Loucy (cell line): ENCODE data around the gene RNF212B.

ENCODE experiments used
- H2AFZ ChIP-seq: fragments of 200-600 bp; sonication (generic); 2 replicates; pipeline ENCODE4 v1.6.0; 2016; ENCODE audit warnings: antibody characterized with exemption, mild to moderate bottlenecking, low read length, moderate library complexity
- H3F3A ChIP-seq: fragments of 200-600 bp; 2 replicates; pipeline ENCODE4 v1.6.0; 2016; ENCODE audit warnings: antibody characterized with exemption, low read depth, mild to moderate bottlenecking
- H3K27me3 ChIP-seq: fragments of 200-600 bp; sonication (generic); 2 replicates; pipeline ENCODE4 v1.6.1; 2014; ENCODE audit warnings: low read length, mild to moderate bottlenecking; ENCODE audit not compliant: insufficient read depth, poor library complexity, severe bottlenecking
- H3K36me3 ChIP-seq: fragments of 200-600 bp; sonication (generic); 2 replicates; pipeline ENCODE4 v1.6.1; 2016; ENCODE audit warnings: low read length; ENCODE audit not compliant: insufficient read depth
- H3K4me1 ChIP-seq: fragments of 200-600 bp; sonication (generic); 2 replicates; pipeline ENCODE4 v1.5.1; 2014; ENCODE audit warnings: low read length, mild to moderate bottlenecking; ENCODE audit not compliant: insufficient read depth, poor library complexity, severe bottlenecking
- H3K4me2 ChIP-seq: fragments of 200-600 bp; sonication (generic); 2 replicates; pipeline ENCODE4 v1.6.0; 2014; ENCODE audit warnings: antibody characterized with exemption, low read length, low read depth, mild to moderate bottlenecking; ENCODE audit not compliant: poor library complexity, severe bottlenecking
- H3K4me3 ChIP-seq: fragments of 200-600 bp; sonication (generic); 2 replicates; pipeline ENCODE4 v1.5.1; 2014; ENCODE audit warnings: low read length, mild to moderate bottlenecking, mixed read lengths; ENCODE audit not compliant: poor library complexity, severe bottlenecking
- H3K79me2 ChIP-seq: fragments of 200-600 bp; sonication (generic); 2 replicates; pipeline ENCODE4 v1.6.1; 2014; ENCODE audit warnings: low read length; ENCODE audit not compliant: insufficient read depth
- H3K9ac ChIP-seq: fragments of 200-600 bp; sonication (generic); 2 replicates; pipeline ENCODE4 v1.6.0; 2014; ENCODE audit warnings: mild to moderate bottlenecking, low read depth, low read length, moderate library complexity; ENCODE audit not compliant: poor library complexity, severe bottlenecking
- H3K9me2 ChIP-seq: fragments of 200-600 bp; sonication (generic); replicated peaks from 2 replicates; pipeline ENCODE4 v1.6.1; 2016; ENCODE audit warnings: low read depth, low read length, mixed read lengths
- H3K9me3 ChIP-seq: fragments of 200-600 bp; sonication (generic); 2 replicates; pipeline ENCODE4 v1.6.1; 2014; ENCODE audit warnings: mild to moderate bottlenecking, antibody characterized with exemption, low read length, low read depth; ENCODE audit not compliant: insufficient read depth
- H4K20me1 ChIP-seq: fragments of 200-600 bp; sonication (generic); 2 replicates; pipeline ENCODE4 v1.6.0; 2014; ENCODE audit warnings: antibody characterized with exemption, low read length, mild to moderate bottlenecking; ENCODE audit not compliant: insufficient read depth, poor library complexity, severe bottlenecking
- EZH2phosphoT487 ChIP-seq: fragments of 200-600 bp; IDR thresholded peaks from 2 replicates; pipeline ENCODE4 v1.6.1; 2018; ENCODE audit warnings: antibody characterized with exemption, mild to moderate bottlenecking, moderate library complexity, borderline replicate concordance
- TF ChIP-seq, protein P1 (sequence below): fragments of 200-600 bp; sonication (generic); conservative IDR thresholded peaks from 2 replicates; pipeline ENCODE4 v1.5.1; 2014; ENCODE audit warnings: mild to moderate bottlenecking, antibody characterized with exemption, low read length

Gene RNF212B

DNA sequence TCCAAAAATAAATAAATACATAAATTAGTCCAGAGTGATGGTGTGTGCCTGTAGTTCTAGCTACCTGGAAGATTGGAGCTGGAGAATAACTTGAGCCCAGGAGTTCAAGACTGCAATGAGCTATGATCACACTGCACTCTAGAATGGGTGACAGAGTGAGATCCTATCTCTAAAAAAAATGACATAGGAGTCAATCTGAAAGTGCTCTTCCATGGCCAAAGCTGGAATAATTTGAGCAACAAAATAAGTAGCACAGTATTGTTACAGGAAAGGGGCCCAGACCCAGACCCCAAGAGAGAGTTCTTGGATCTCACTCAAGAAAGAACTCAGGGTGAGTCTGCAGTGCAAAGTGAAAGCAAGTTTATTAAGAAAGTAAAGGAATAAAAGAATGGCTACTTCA is 29.4 kb upstream of the RNF212B start:
- no peaks in the 10 kb centered on the region for H3K27me3 ChIP-seq
- no peak overlapping the region for H3K4me2 ChIP-seq
- H3K9me2 ChIP-seq, result no peaks in the 10 kb centered on the region
- no peaks in the 10 kb centered on the region for H3K4me1 ChIP-seq
- no peaks in the 10 kb centered on the region for H3K9me3 ChIP-seq
- H3K36me3 ChIP-seq, result no peaks in the 10 kb centered on the region
- H3K79me2 ChIP-seq, result no peaks in the 10 kb centered on the region
- H2AFZ ChIP-seq, result no peak overlapping the region
- H3K4me3 ChIP-seq, result no peak overlapping the region
- no peak for TF ChIP-seq EZH2phosphoT487
- TF ChIP-seq, protein P1, sequence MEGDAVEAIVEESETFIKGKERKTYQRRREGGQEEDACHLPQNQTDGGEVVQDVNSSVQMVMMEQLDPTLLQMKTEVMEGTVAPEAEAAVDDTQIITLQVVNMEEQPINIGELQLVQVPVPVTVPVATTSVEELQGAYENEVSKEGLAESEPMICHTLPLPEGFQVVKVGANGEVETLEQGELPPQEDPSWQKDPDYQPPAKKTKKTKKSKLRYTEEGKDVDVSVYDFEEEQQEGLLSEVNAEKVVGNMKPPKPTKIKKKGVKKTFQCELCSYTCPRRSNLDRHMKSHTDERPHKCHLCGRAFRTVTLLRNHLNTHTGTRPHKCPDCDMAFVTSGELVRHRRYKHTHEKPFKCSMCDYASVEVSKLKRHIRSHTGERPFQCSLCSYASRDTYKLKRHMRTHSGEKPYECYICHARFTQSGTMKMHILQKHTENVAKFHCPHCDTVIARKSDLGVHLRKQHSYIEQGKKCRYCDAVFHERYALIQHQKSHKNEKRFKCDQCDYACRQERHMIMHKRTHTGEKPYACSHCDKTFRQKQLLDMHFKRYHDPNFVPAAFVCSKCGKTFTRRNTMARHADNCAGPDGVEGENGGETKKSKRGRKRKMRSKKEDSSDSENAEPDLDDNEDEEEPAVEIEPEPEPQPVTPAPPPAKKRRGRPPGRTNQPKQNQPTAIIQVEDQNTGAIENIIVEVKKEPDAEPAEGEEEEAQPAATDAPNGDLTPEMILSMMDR, result no peak
- H3K9ac ChIP-seq, result no peak overlapping the region
- no peaks in the 10 kb centered on the region for H4K20me1 ChIP-seq
- no peaks in the 10 kb centered on the region for H3F3A ChIP-seq

DNA sequence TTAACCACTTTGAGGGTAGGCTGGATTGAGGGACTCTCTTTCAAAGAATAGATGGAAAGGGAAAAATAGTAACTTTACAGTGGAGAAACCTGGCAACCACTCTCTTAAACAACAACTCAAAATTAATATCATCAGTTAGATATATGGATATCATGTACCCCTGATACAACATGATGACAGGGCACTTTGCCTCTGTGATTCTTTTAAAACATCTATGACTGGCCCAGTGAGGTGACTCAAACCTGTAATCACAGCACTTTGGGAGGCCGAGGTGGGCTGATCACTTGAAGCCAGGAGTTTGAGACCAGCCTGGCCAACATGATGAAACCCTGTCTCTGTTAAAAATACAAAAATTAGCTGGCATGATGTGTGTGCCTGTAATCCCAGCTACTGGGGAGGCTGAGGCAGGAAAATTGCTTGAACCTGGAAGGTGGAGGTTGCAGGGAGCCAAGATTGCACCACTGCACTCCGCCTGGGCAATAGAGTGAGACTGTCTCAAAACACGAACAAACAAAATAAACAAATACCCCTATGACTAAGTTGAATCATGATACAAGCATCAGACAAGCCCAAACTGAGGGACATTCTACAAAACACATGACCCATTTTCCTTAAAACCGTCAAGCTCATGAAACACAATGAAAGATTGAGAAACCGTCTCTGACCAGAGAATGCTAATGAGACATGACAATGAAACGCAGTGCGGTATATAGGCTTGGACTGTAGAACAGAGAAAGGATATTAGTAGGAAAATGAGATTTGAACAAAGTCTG is 27.9 kb upstream of the RNF212B start:
- Histone ChIP-seq H3K79me2 (no peaks in the 10 kb centered on the region), H3K27me3 (no peaks in the 10 kb centered on the region), H3K9me3 (no peaks in the 10 kb centered on the region), H3K4me3 (no peak overlapping the region), H3K9me2 (no peaks in the 10 kb centered on the region), H3F3A (no peaks in the 10 kb centered on the region), H3K9ac (no peak overlapping the region), H2AFZ (no peak overlapping the region), H3K36me3 (no peaks in the 10 kb centered on the region), H3K4me1 (no peaks in the 10 kb centered on the region), H4K20me1 (no peaks in the 10 kb centered on the region), H3K4me2 (no peak overlapping the region)
- no peak for TF ChIP-seq EZH2phosphoT487

DNA sequence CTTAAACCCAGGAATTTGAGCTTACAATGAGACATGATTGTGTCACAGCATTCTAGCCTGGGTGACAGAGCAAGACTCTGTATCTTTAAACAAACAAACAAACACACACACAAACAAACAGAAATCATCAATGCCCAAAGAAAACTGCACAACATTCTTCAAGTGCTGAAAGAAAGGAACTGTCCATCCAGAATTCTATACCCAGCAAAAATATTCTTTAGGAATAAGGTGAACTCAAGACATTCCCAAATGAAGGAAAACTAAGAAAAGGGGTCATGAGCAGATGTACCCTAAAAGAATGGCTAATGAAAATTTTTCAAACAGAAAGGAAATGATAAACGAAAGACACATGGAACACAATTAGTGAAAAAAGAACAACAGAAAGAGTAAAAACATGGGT is 22.3 kb upstream of the RNF212B start:
- Histone ChIP-seq H3K9ac (no peak overlapping the region), H3K36me3 (no peaks in the 10 kb centered on the region)
- TF ChIP-seq, protein P1, result no peak
- no peak for TF ChIP-seq EZH2phosphoT487

More for the DNA sequence above, 22.3 kb upstream of the RNF212B start:
- Histone ChIP-seq H4K20me1 (no peaks in the 10 kb centered on the region), H3K9me3 (no peaks in the 10 kb centered on the region), H3K4me2 (no peak overlapping the region), H2AFZ (no peak overlapping the region), H3K79me2 (no peaks in the 10 kb centered on the region), H3K4me3 (no peak overlapping the region), H3K9me2 (no peaks in the 10 kb centered on the region), H3K4me1 (no peaks in the 10 kb centered on the region), H3F3A (no peaks in the 10 kb centered on the region), H3K27me3 (no peaks in the 10 kb centered on the region)
